Measurements from ENCODE around the gene WFDC1.

Gene WFDC1, protein sequence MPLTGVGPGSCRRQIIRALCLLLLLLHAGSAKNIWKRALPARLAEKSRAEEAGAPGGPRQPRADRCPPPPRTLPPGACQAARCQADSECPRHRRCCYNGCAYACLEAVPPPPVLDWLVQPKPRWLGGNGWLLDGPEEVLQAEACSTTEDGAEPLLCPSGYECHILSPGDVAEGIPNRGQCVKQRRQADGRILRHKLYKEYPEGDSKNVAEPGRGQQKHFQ

DNA sequence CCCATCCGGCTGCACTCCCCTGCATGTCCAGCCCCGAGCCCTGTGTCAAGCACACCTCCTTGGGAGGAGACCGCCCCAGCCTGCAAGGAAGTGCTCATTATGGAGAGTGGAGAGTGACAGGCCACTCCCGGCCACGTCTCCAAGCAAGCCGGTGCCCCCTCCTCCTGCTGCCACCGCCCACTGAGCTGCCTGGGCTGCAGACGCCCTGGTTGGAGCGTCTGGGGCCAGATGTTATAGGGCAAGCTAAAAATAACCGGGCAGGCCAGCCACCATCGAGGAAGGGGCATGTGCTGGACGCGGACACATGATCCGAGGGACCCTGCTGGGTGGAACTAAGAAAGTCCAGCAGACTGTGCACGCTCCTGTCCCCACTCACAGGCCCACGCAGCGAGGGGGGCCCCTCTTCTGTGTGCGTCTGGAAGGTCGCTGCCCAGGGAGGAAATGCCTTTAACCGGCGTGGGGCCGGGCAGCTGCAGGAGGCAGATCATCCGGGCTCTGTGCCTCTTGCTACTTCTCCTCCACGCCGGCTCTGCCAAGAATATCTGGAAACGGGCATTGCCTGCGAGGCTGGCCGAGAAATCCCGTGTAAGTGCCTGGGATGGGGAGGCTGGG lies at the start of gene WFDC1:
Gene WFDC1, plus strand, starts transcription at position 348 of the 612 bp plus-strand sequence. Its CDS starts 94 bp downstream, at position 442.
- DNase-seq = no peak

- no peak for DNase-seq
These were observed 48.6 kb upstream of the WFDC1 start for GRCh38 chr16:84245956-84246678.

GRCh38 chr16:84246679-84247077 lies 48.0 kb upstream of the WFDC1 start:
- no peak for DNase-seq

- DNase-seq = no peak
These were observed 47.3 kb upstream of the WFDC1 start for GRCh38 chr16:84247331-84247730.

DNA sequence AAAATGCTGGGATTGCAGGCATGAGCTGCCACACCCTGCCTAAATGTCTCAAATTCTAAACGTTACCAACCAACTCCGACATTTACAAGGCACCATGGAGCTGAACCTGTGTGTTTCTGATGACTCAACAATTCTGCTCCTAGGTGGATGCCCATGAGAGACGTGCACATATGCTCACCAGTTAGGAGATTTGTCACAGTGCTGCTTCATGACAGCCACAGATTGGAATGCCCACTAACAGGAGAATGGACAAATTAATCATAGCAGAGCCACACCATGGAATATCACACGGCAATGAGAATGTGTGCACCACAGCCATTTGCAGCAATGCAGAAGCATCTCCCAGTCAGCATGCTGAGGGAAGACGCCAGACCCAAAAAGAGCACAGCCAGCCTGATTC lies 46.8 kb upstream of the WFDC1 start:
- DNase-seq = no peak

- no peak for DNase-seq
These were observed 42.5 kb upstream of the WFDC1 start for GRCh38 chr16:84252184-84252583.

- no peak for DNase-seq
These were observed 41.5 kb upstream of the WFDC1 start for GRCh38 chr16:84253173-84253572.

DNA sequence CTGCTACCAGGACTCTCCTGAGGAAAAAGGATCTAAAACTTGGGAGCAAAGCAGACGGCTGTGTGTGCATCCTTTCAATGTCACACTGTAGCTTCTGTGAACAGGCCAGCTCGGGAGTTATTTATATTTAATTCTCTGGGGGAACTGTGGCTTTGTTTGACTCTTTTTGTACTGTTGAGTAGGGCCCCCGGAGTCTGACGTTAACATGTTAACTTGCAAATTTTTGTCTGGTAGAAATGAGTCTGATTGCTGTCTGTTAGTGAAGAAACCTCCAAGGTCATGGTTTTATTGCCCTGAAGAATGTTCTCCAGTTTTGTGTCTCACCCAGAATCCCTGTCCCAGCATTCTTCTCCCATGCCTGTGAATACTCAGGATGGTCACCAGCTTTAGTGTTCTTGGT lies 40.6 kb upstream of the WFDC1 start:
- DNase-seq = no peak

- DNase-seq = no peak
These were observed 39.4 kb upstream of the WFDC1 start for GRCh38 chr16:84255050-84255810.

GRCh38 chr16:84258266-84258665 lies 36.4 kb upstream of the WFDC1 start:
- DNase-seq = no peak

DNA sequence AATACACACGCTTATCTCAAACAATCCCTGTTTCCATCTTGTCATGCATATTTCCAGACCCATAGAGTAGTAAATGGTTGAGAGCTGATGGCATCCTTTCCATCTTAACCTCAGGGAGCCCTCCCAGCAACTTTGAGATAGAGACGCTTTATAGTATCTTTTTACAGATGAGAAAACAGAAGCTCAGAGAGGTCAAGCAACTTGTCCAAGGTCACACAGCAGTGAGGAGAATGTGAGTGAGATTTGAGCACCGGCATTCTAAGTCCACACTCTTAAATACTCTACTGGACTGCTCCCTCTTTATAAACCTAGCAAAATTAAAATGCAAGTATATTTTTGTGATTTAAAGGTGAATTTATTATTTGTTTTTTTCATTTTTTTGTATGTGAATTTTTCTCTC lies 35.0 kb upstream of the WFDC1 start:
- DNase-seq = no peak

DNA sequence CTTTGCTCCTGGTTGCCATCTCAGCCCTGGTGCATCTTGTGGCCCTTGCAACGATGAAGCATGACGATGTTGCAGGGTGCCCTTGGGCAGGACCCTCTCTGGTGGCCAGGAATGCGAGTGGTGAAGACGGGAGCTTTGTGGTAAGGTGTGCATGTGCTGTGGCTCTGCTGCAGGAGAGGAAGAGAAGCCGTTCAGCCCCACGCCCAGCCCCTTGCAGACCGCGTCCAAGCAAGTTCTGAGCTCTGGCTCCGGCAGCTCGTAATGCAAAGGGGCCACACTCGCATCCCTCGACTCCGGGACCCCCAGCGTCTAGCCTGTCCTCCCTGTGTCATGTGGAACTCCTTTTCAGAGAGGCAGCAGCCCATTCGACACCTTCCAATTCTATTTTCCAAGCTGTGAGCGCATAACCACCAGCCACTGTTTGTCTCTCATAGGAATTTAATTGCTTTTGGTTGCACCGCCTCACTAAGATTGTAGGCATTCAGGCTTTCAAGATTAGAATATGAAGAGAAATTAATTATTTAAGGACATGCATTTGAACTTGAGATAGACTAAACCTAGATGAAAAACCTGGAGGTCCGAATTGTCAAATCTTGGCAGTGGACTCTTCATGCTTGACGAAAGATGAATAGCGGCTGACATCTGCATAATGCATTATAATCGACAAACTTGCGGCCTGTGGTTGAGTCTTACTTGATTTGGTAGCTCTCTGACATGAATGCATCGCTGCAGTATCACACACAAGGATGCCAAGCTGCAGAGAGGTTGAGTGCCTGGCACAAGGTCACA lies 33.7 kb upstream of the WFDC1 start:
- DNase-seq = no peak

DNA sequence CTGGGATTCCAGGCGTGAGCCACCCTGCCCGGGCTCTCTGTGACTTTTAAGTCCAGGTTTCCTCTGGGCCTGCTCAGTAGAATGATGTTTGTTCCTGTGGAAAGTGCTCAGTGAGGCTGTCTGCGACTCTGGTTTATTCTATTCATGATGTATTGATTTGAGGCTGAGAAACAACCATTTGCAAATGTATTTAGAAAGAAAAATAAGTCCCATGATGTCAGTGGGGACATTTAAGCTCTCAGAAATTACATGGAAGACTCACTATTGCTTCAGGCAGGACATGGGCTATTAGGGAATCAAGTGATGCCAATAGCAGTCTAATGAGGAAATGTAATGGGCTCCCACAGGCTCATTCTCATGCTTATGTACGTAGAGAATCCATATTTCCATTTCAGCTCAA lies 32.6 kb upstream of the WFDC1 start:
- DNase-seq = no peak

DNA sequence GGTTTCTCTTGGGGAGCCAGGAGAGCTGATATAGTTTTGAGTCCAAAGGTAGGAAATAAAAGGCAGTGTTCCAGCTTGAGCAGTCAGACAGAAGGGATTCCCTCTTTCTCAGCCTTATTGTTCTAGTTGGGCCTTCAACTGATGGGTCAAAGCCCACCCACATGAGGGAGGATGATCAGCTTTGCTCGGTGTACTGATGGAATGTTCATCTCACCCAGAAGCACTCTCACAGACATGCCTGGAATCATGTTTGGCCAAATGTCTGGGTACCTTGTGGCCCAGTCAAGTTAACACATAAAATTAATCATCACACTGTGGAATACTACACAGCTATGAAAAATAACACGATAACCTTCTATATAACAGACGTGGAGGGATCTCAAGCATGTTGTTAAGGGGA lies 31.7 kb upstream of the WFDC1 start:
- DNase-seq = no peak

DNA sequence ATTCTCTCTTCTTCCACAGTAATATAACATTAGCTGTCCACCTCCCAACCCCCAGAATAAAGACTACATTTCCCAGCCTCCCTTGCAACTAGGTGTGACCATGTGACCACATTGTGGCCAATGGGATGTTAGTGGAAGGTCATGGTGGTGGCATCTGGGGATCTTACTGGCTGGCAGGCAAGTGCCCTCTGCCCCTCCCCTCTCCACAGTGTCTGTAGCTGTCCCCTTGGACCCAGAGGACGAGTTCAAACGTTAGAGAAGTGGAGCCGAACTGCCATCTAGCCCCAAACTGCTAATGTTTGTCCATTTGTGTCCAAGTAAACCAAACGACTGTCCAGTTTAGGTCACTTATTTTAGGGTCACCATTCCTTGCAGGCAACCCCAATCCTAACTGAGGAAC lies 28.2 kb upstream of the WFDC1 start:
- peak; percentile 26 for DNase-seq

DNA sequence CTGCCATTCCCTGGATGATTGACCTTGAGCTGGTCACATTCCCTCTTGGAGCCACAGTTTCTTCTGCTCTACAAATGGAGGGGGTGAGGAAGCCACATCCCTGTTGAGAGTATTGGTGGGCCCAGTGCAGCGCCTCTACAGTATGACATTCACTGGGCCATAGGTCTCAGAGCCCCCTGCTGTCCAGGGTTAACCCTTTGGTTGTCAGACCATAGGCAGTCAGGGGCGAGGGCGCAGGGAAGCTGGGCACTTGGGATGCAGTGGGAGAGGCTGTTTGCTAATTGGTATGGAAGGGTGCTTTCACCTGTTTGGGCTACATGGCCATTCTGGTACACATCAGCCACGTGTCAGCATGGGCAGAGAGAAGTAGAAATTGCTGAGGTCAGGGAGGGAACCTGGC lies 27.3 kb upstream of the WFDC1 start:
- DNase-seq = no peak

DNA sequence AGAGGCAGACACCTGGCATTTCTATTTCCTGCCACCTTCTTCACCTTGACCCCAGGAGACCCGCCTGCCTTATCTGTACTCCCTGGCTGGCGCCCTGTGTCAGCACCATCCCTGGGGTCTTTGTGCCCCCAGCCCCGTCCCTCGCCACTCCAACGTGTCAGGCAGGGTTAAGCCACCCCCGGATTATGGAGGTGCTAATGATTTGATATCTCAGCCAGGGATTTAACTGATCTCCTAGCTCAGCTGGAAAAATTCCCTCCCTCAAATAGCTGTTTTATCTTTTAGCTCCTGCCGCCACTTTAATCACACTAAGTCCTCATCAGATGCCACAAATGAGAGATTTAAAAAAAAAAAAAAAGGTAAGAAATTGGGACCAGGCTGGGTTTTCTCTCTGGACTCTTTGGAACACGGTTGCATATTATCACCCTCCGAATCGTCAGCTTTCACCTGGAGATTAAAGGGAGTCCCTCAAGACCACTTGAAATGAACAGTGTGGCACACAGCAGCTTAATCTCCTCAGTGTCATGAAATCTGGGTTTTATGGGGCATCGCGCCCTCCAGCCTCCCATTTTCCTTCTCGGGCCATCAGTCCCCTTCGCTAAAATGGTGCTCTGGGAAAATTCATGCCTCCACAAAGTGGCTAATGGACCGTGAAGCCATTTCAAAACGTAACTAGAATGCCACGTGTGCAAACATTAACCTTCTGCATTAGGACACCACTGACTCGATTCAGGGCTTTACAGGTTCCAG lies 26.2 kb upstream of the WFDC1 start:
- no peak for DNase-seq

- DNase-seq = no peak
These were observed 24.6 kb upstream of the WFDC1 start for GRCh38 chr16:84270071-84270470.

DNA sequence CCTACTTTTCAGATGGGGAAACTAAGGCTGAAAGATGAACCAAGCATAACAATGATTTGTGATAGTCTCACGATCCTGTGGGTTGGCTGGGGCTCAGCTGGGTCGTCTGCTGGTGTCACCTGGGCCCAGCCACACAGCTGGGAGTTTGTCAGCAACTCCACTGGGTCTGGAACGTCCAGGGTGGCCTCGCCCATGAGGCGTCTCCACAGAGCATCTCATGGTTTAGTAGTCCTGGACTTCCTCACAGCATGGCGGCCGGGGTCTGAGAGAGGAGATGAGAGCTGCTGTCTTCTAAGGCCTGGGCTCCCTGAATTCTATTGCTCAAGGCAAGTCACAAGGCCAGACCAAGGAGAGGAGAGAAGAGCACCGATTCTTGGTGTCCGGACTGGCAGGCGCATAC lies 24.1 kb upstream of the WFDC1 start:
- DNase-seq = no peak

- no peak for DNase-seq
These were observed 23.6 kb upstream of the WFDC1 start for GRCh38 chr16:84271037-84271436.

DNA sequence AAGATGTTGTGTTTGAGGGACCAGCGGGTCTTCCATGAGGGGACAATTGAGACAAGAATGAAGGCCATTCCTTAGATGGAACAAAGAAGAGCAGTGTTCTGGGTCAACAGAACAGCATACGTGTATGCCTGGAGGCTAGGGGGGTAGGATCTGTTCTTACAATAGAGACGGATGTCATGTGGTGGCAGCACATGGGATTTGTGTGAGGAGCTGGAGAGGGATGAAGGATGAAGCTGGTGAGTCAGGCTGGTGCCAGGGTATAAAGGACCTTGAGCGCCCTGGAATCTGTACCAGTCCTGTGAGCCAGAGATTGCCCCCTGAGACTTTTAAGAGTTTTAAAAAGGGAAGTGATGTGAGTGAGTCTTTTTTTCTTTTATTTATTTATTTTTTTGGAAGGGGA lies 22.8 kb upstream of the WFDC1 start:
- no peak for DNase-seq

GRCh38 chr16:84272740-84273320 lies 21.8 kb upstream of the WFDC1 start:
- DNase-seq = no peak

All from CD4-positive, alpha-beta T cell treated with Interferon gamma for 1 hour (primary cell).